OCI-LY1 (cell line): ENCODE data around the gene HPSE2.

Experiments
- H2AFZ ChIP-seq: fragments of 200-600 bp; sonication (generic), shearing (Covaris generic); 2 replicates; pipeline ENCODE4 v1.6.0; 2014; ENCODE audit warnings: antibody characterized with exemption, mild to moderate bottlenecking, low read length
- H3F3A ChIP-seq: fragments of 200-600 bp; sonication (generic), shearing (Covaris generic); 2 replicates; pipeline ENCODE4 v1.6.0; 2014; ENCODE audit warnings: mild to moderate bottlenecking, antibody characterized with exemption, low read length, moderate library complexity; ENCODE audit not compliant: insufficient read depth
- H3K27ac ChIP-seq: fragments of 200-600 bp; sonication (generic); 2 replicates; pipeline ENCODE4 v1.5.1; 2014; ENCODE audit warnings: low read length, mixed run types, mild to moderate bottlenecking, low read depth; ENCODE audit not compliant: poor library complexity, severe bottlenecking
- H3K27me3 ChIP-seq: fragments of 200-600 bp; sonication (generic); 2 replicates; pipeline ENCODE4 v1.6.0; 2014; ENCODE audit warnings: antibody characterized with exemption, mild to moderate bottlenecking, low read length, moderate library complexity; ENCODE audit not compliant: insufficient read depth
- H3K36me3 ChIP-seq: fragments of 200-600 bp; sonication (generic); 2 replicates; pipeline ENCODE4 v1.6.1; 2014; ENCODE audit warnings: mild to moderate bottlenecking, antibody characterized with exemption, low read length, moderate library complexity, mixed read lengths; ENCODE audit not compliant: insufficient read depth
- H3K4me1 ChIP-seq: fragments of 200-600 bp; sonication (generic); 2 replicates; pipeline ENCODE4 v1.5.1; 2014; ENCODE audit warnings: mild to moderate bottlenecking, low read length, moderate library complexity; ENCODE audit not compliant: insufficient read depth, severe bottlenecking
- H3K4me2 ChIP-seq: fragments of 200-600 bp; sonication (generic), shearing (Covaris generic); 2 replicates; pipeline ENCODE4 v1.6.1; 2014; ENCODE audit warnings: low read length
- H3K4me3 ChIP-seq: fragments of 200-600 bp; sonication (generic); 2 replicates; pipeline ENCODE4 v1.5.1; 2014; ENCODE audit warnings: low read length, low read depth, mild to moderate bottlenecking, mixed read lengths; ENCODE audit not compliant: poor library complexity, severe bottlenecking
- H3K79me2 ChIP-seq: fragments of 200-600 bp; shearing (Covaris generic); 2 replicates; pipeline ENCODE4 v1.6.1; 2016; ENCODE audit warnings: mixed run types, low read length, mixed read lengths; ENCODE audit not compliant: insufficient read depth
- H3K9ac ChIP-seq: fragments of 200-600 bp; sonication (generic), shearing (Covaris generic); 2 replicates; pipeline ENCODE4 v1.6.1; 2014; ENCODE audit warnings: mild to moderate bottlenecking, low read length, mixed read lengths
- H3K9me2 ChIP-seq: fragments of 200-600 bp; sonication (generic), shearing (Covaris generic); 2 replicates; pipeline ENCODE4 v1.6.1; 2014; ENCODE audit warnings: low read depth, mild to moderate bottlenecking, low read length, mixed read lengths
- H3K9me3 ChIP-seq: fragments of 200-600 bp; shearing (Covaris generic); 2 replicates; pipeline ENCODE4 v1.6.1; 2014; ENCODE audit warnings: low read length, mixed read lengths
- H4K20me1 ChIP-seq: fragments of 200-600 bp; sonication (generic), shearing (Covaris generic); 2 replicates; pipeline ENCODE4 v1.6.0; 2016; ENCODE audit warnings: mild to moderate bottlenecking, low read length; ENCODE audit not compliant: insufficient read depth
- EZH2 ChIP-seq: fragments of 200-600 bp; sonication (generic), shearing (Covaris generic); IDR thresholded peaks from 2 replicates; pipeline ENCODE4 v1.8.0; 2017; ENCODE audit warnings: borderline replicate concordance, mixed run types, mild to moderate bottlenecking, antibody characterized with exemption, low read length, moderate library complexity, mixed read lengths
- TF ChIP-seq, protein P1 (sequence below): fragments of 200-600 bp; sonication (generic), shearing (Covaris generic); IDR thresholded peaks from 2 replicates; pipeline ENCODE4 v1.5.1; 2017; ENCODE audit warnings: mild to moderate bottlenecking, antibody characterized with exemption, low read length, moderate library complexity, mixed read lengths

HPSE2 gene

DNA sequence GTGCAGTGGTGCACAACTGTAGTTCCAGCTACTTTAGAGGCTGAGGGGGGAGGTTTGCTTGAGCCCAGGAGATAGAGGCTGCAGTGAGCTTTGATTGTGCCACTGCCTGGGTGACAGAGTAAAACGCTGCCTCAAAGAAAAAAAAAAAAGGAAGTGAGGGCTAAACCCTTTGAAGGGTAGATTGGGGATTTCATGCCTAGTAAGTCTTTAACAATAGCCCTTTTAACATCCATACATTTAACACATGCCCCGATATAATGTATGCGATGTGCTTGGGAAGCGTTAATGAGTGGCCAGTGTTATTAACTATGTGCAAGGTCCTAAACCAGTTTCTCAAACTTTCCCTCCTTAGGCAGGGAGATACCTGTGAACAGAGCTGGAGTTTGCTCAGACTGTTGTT is 559.8 kb downstream of the HPSE2 start:
- Histone ChIP-seq H3K4me3 (no peak overlapping the region), H4K20me1 (no peaks in the 10 kb centered on the region), H2AFZ (no peak overlapping the region), H3K27me3 (no peaks in the 10 kb centered on the region), H3K9me2 (no peaks in the 10 kb centered on the region), H3K9me3 (no peaks in the 10 kb centered on the region), H3K9ac (no peak overlapping the region), H3K4me1 (no peaks in the 10 kb centered on the region), H3K36me3 (no peaks in the 10 kb centered on the region), H3K79me2 (no peaks in the 10 kb centered on the region), H3F3A (no peaks in the 10 kb centered on the region), H3K4me2 (no peak overlapping the region), H3K27ac (no peak overlapping the region)
- no peak for TF ChIP-seq EZH2
- TF ChIP-seq, protein P1, sequence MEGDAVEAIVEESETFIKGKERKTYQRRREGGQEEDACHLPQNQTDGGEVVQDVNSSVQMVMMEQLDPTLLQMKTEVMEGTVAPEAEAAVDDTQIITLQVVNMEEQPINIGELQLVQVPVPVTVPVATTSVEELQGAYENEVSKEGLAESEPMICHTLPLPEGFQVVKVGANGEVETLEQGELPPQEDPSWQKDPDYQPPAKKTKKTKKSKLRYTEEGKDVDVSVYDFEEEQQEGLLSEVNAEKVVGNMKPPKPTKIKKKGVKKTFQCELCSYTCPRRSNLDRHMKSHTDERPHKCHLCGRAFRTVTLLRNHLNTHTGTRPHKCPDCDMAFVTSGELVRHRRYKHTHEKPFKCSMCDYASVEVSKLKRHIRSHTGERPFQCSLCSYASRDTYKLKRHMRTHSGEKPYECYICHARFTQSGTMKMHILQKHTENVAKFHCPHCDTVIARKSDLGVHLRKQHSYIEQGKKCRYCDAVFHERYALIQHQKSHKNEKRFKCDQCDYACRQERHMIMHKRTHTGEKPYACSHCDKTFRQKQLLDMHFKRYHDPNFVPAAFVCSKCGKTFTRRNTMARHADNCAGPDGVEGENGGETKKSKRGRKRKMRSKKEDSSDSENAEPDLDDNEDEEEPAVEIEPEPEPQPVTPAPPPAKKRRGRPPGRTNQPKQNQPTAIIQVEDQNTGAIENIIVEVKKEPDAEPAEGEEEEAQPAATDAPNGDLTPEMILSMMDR: no peak

DNA sequence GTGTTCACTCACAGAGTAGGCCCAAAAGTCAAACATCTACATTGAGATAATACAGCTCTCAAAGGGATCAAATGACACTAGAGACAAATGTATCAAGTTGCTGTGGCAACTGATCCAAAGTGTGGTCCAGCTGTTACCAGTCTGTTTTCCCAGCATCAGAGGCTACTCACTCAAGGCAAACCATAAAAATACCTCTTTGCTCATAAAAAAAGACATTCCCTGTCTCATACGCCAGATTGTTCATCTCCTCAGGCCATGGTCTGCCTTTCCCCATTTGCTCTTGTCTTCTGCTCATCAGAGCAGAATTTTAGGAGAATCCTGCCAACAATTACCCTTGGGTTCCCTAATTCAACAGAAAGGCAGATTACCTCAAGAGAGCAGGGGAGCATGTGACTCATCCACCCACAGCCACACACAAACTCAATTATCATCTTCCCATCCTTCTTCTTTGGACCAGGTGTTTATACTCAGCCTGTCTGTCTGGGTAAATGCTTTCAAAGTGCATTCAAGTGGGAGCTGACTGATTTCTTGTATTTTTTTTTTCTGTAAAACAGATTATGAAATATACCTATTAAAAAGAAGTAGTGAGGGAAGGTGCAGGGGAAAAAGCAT is 562.4 kb downstream of the HPSE2 start:
- Histone ChIP-seq H3K9me3 (no peaks in the 10 kb centered on the region), H3K4me2 (no peak overlapping the region), H2AFZ (no peak overlapping the region), H3K36me3 (no peaks in the 10 kb centered on the region), H3K9me2 (no peaks in the 10 kb centered on the region), H3K27ac (no peak overlapping the region), H3K9ac (no peak overlapping the region), H4K20me1 (no peaks in the 10 kb centered on the region), H3K4me1 (no peaks in the 10 kb centered on the region), H3K4me3 (no peak overlapping the region), H3F3A (no peaks in the 10 kb centered on the region), H3K27me3 (no peaks in the 10 kb centered on the region), H3K79me2 (no peaks in the 10 kb centered on the region)
- TF ChIP-seq EZH2: no peak
- TF ChIP-seq, protein P1: no peak

DNA sequence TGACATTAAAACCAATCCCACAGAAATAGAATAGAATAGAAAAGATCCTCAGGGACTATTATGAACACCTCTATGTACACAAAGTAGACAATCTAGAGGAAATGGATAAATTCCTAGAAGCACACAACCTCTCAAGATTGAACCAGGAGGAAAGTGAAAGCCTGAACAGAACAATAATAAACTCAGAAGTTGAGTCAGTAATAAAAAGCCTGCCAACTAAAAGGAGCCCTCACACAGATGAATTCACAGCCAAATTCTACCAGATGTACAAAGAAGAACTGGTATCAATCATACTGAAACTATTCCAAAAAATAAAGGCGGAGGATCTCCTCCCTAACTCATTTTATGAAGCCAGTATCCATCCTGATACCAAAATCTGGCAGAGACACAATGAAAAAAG is 568.6 kb downstream of the HPSE2 start:
- Histone ChIP-seq H3K9ac (no peak overlapping the region), H3K36me3 (no peaks in the 10 kb centered on the region), H3K79me2 (no peaks in the 10 kb centered on the region)

More for the DNA sequence above, 568.6 kb downstream of the HPSE2 start:
- Histone ChIP-seq H3K4me3 (no peak overlapping the region), H4K20me1 (no peaks in the 10 kb centered on the region), H3K9me2 (no peaks in the 10 kb centered on the region), H3K4me1 (no peaks in the 10 kb centered on the region), H3K9me3 (no peaks in the 10 kb centered on the region), H3K27ac (no peak overlapping the region), H3F3A (no peaks in the 10 kb centered on the region), H2AFZ (no peak overlapping the region), H3K4me2 (no peak overlapping the region), H3K27me3 (no peaks in the 10 kb centered on the region)
- no peak for TF ChIP-seq EZH2
- TF ChIP-seq, protein P1: no peak
